SK-N-SH (cell line): ENCODE measurements around the gene KDM4C. TPM values are rescaled to one million over a fixed set of nuclear protein-coding genes. Genes with fewer than 3 reads are reported as not detected.

Source experiments
- CTCF ChIA-PET: fragments of 300-600, 350-600 bp; formaldehyde crosslinking; extraction: SDS; loops from one replicate; lab custom pipeline; 2021; lab: Yijun Ruan, JAX
- POLR2A ChIA-PET: fragments of 350-600 bp; sonication (Branson Sonifier 250); formaldehyde crosslinking; extraction: SDS; loops from one replicate; lab custom pipeline; 2020; ENCODE audit warnings: antibody characterized with exemption, inconsistent platforms; lab: Yijun Ruan, JAX
- DNase-seq: peaks from one replicate; pipeline ENCODE4 v3.0.0; 2012
- H2AFZ ChIP-seq: fragments of 200-600 bp; sonication (generic); 2 replicates; pipeline ENCODE4 v1.8.1; 2016; ENCODE audit warnings: antibody characterized with exemption, mild to moderate bottlenecking, low read depth
- H3F3A ChIP-seq: fragments of 200-600 bp; sonication (generic); replicated peaks from 2 replicates; pipeline ENCODE3; 2016; ENCODE audit warnings: antibody characterized with exemption, mild to moderate bottlenecking; ENCODE audit not compliant: insufficient read depth
- H3K27ac ChIP-seq, 2 experiments: fragments of 200-500 bp in 1 of 2; fragments of 200-600 bp in 1 of 2; sonication (Bioruptor generic) in 1 of 2; sonication (generic), shearing (Covaris generic) in 1 of 2; 2 replicates each; pipeline versions ENCODE4 v1.5.1 to v1.6.1; 2014 to 2016; ENCODE audit warnings: low read depth in 2 of 2, inconsistent platforms in 1 of 2, low read length in 1 of 2, mild to moderate bottlenecking in 1 of 2, mixed read lengths in 1 of 2
- H3K27me3 ChIP-seq: fragments of 200-600 bp; sonication (generic), shearing (Covaris generic); 2 replicates; pipeline ENCODE4 v1.6.1; 2016; ENCODE audit warnings: mixed run types; ENCODE audit not compliant: insufficient read depth
- H3K36me3 ChIP-seq, 2 experiments: fragments of 200-500 bp in 1 of 2; fragments of 200-600 bp in 1 of 2; sonication (Bioruptor generic) in 1 of 2; sonication (generic) in 1 of 2; replicated peaks in 1 of 2; 2 replicates each; pipeline versions ENCODE3 to v1.5.1; 2014 to 2016; ENCODE audit warnings: low read length in 1 of 2, mild to moderate bottlenecking in 1 of 2; ENCODE audit not compliant: insufficient read depth in 2 of 2, control insufficient read depth in 1 of 2
- H3K4me1 ChIP-seq, 2 experiments: fragments of 200-500 bp in 1 of 2; fragments of 200-600 bp in 1 of 2; sonication (Bioruptor generic) in 1 of 2; sonication (generic), shearing (Covaris generic) in 1 of 2; 2 replicates each; pipeline versions ENCODE4 v1.5.1 to v1.6.1; 2014 to 2016; ENCODE audit warnings: low read depth in 1 of 2, low read length in 1 of 2, mixed run types in 1 of 2; ENCODE audit not compliant: insufficient read depth in 2 of 2, control insufficient read depth in 1 of 2
- H3K4me2 ChIP-seq: fragments of 200-600 bp; sonication (generic), shearing (Covaris generic); 2 replicates; pipeline ENCODE4 v1.6.1; 2017; ENCODE audit warnings: mixed run types
- H3K4me3 ChIP-seq, 2 experiments: fragments of 200-500 bp in 1 of 2; fragments of 200-600 bp in 1 of 2; sonication (Bioruptor generic) in 1 of 2; sonication (generic), shearing (Covaris generic) in 1 of 2; 2 replicates each; pipeline versions ENCODE4 v1.5.1 to v1.8.1; 2014 to 2016; ENCODE audit warnings: low read depth in 2 of 2, inconsistent platforms in 1 of 2, low read length in 1 of 2, mild to moderate bottlenecking in 1 of 2, mixed read lengths in 1 of 2, moderate library complexity in 1 of 2
- H3K79me2 ChIP-seq: fragments of 200-600 bp; sonication (generic); 2 replicates; pipeline ENCODE4 v1.8.1; 2017; ENCODE audit warnings: mild to moderate bottlenecking; ENCODE audit not compliant: insufficient read depth
- H3K9ac ChIP-seq: fragments of 200-600 bp; sonication (generic); 2 replicates; pipeline ENCODE4 v1.6.1; 2017; ENCODE audit warnings: mixed run types
- H3K9me2 ChIP-seq: fragments of 200-600 bp; sonication (generic); 2 replicates; pipeline ENCODE4 v1.6.1; 2017; ENCODE audit warnings: mixed run types
- H3K9me3 ChIP-seq: fragments of 200-600 bp; sonication (generic); 2 replicates; pipeline ENCODE4 v1.6.1; 2017; ENCODE audit warnings: mixed run types, mild to moderate bottlenecking, moderate library complexity
- H4K20me1 ChIP-seq: fragments of 200-600 bp; sonication (generic); 2 replicates; pipeline ENCODE4 v1.6.1; 2017; ENCODE audit warnings: mild to moderate bottlenecking, mixed run types; ENCODE audit not compliant: insufficient read depth
- CHD2 ChIP-seq: fragments of 150-350 bp; IDR thresholded peaks from 2 replicates; pipeline ENCODE4 v1.6.1; 2018; ENCODE audit warnings: low read length; ENCODE audit not compliant: partially characterized antibody
- EP300 ChIP-seq, 2 experiments: IDR thresholded peaks; 2 replicates each; pipeline versions ENCODE4 v1.4.0 to v1.6.1; 2012; ENCODE audit warnings: borderline replicate concordance in 1 of 2, low read depth in 1 of 2, low read length in 1 of 2
- FOXJ3 ChIP-seq: sonication (generic); formaldehyde crosslinking; IDR thresholded peaks from 2 replicates; pipeline ENCODE4 v1.5.1; 2020; ENCODE audit warnings: mild to moderate bottlenecking, missing genetic modification reagents
- GATA2 ChIP-seq: sonication (generic); formaldehyde crosslinking; IDR thresholded peaks from 2 replicates; pipeline ENCODE4 v1.5.0; 2020; ENCODE audit warnings: mild to moderate bottlenecking, missing genetic modification reagents
- MEF2A ChIP-seq: IDR thresholded peaks from 2 replicates; pipeline ENCODE4 v1.4.0; 2012; ENCODE audit warnings: low read depth, borderline replicate concordance
- MXI1 ChIP-seq: IDR thresholded peaks from 2 replicates; pipeline ENCODE4 v1.6.1; 2012; ENCODE audit warnings: mild to moderate bottlenecking, low read depth, low read length, improper control_type of control experiment
- NFIC ChIP-seq: IDR thresholded peaks from 2 replicates; pipeline ENCODE4 v1.4.0; 2012; ENCODE audit warnings: borderline replicate concordance
- NRF1 ChIP-seq: IDR thresholded peaks from 2 replicates; pipeline ENCODE4 v1.6.1; 2012; ENCODE audit warnings: low read depth, mild to moderate bottlenecking, low read length
- POLR2AphosphoS5 ChIP-seq: IDR thresholded peaks from 2 replicates; pipeline ENCODE4 v1.6.1; 2012; ENCODE audit warnings: low read depth, low read length
- RCOR1 ChIP-seq: fragments of 150-350 bp; IDR thresholded peaks from 2 replicates; pipeline ENCODE4 v1.6.1; 2017; ENCODE audit warnings: antibody characterized with exemption, low read length
- RFX5 ChIP-seq: IDR thresholded peaks from 2 replicates; pipeline ENCODE4 v1.6.1; 2012; ENCODE audit warnings: mild to moderate bottlenecking, improper control_type of control experiment, low read length
- SIN3A ChIP-seq: IDR thresholded peaks from 2 replicates; pipeline ENCODE4 v1.6.1; 2012; ENCODE audit warnings: low read depth, mild to moderate bottlenecking, low read length, moderate library complexity, borderline replicate concordance
- TAF1 ChIP-seq: IDR thresholded peaks from 2 replicates; pipeline ENCODE4 v1.6.1; 2012; ENCODE audit warnings: low read depth, mild to moderate bottlenecking, low read length, moderate library complexity, borderline replicate concordance
- YY1 ChIP-seq: IDR thresholded peaks from 2 replicates; pipeline ENCODE4 v1.4.0; 2012; ENCODE audit warnings: low read depth, mild to moderate bottlenecking
- WGBS: methylation state at CpG from one replicate; pipeline ENCODE4 v1.1.6; 2017; ENCODE audit warnings: low lambda C conversion rate; 5-methylcytosine and 5-hydroxymethylcytosine counted together
- polyA plus RNA-seq, 3 experiments: library from polyadenylated mRNA; depleted of rRNA; stranded (reverse); fragments of >200 nt; gene quantifications; 2 replicates each; pipeline ENCODE4 v1.2.3, GENCODE V29; 2012
- TF ChIP-seq, protein P1 (sequence below): IDR thresholded peaks from 2 replicates; pipeline ENCODE4 v1.4.0; 2012; ENCODE audit warnings: low read depth, borderline replicate concordance
- TF ChIP-seq, protein P2 (sequence below): IDR thresholded peaks from 2 replicates; pipeline ENCODE4 v1.6.1; 2012; ENCODE audit warnings: mild to moderate bottlenecking, low read depth, low read length, moderate library complexity

The KDM4C gene
- polyA plus RNA-seq, 1 of the 3 experiments (the other 2 are of a cell fraction): 9.4 TPM

DNA sequence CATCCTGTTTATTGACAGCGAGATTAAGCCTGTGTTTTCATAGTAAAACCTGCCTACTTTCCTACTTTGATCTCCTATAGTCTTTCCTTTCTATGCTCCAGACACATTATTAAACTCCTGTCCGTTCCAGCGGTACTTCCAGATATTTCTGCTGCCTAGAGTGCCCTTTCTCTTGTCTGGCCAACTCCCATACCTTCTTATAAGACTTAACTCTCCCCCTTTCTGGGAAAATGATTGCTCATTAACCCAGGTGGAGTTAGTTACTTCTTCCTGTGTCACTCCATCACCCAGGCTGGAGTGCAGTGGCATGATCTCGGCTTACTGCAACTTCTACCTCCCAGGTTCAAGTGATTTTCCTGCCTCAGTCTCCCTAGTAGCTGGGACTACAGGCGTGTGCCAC is 33.1 kb downstream of the KDM4C start (continued):
- no peak for TF ChIP-seq MXI1
- TF ChIP-seq SIN3A: no peak
- TF ChIP-seq TAF1: no peak
- no peak for TF ChIP-seq NFIC
- TF ChIP-seq NRF1: no peak

DNA sequence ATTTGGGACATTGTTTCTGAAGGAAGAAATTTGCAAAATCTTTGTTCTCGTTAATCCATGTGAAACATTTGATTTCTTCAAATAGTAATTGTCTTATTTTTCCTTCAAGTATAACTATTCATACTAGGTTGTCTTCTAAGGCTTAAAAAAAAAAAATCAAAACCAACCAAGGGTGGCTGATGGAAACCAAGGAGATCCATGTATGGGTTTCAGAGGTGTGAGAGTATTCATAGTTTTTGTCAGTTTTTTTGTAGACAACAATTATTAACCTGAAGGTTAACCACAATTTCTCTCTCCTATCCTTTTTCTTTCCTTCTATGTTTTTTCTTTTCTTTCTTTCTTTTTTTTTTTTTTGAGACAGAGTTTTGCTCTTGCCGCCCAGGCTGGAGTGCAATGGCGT is 35.4 kb downstream of the KDM4C start:
- TF ChIP-seq CHD2 (no peak), RFX5 (no peak), RCOR1 (no peak), MEF2A (no peak), EP300 (IDR thresholded peaks at IDR 0.05; ENCODE audit: borderline replicate concordance in 1 of 2, low read depth in 1 of 2, low read length in 1 of 2) (no peak), YY1 (no peak), NRF1 (no peak), FOXJ3 (CRISPR knock-in tag) (no peak), SIN3A (no peak), POLR2AphosphoS5 (no peak), MXI1 (no peak), GATA2 (CRISPR knock-in tag) (no peak)
- TF ChIP-seq, protein P1, sequence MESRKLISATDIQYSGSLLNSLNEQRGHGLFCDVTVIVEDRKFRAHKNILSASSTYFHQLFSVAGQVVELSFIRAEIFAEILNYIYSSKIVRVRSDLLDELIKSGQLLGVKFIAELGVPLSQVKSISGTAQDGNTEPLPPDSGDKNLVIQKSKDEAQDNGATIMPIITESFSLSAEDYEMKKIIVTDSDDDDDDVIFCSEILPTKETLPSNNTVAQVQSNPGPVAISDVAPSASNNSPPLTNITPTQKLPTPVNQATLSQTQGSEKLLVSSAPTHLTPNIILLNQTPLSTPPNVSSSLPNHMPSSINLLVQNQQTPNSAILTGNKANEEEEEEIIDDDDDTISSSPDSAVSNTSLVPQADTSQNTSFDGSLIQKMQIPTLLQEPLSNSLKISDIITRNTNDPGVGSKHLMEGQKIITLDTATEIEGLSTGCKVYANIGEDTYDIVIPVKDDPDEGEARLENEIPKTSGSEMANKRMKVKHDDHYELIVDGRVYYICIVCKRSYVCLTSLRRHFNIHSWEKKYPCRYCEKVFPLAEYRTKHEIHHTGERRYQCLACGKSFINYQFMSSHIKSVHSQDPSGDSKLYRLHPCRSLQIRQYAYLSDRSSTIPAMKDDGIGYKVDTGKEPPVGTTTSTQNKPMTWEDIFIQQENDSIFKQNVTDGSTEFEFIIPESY: no peak
- TF ChIP-seq, protein P2, sequence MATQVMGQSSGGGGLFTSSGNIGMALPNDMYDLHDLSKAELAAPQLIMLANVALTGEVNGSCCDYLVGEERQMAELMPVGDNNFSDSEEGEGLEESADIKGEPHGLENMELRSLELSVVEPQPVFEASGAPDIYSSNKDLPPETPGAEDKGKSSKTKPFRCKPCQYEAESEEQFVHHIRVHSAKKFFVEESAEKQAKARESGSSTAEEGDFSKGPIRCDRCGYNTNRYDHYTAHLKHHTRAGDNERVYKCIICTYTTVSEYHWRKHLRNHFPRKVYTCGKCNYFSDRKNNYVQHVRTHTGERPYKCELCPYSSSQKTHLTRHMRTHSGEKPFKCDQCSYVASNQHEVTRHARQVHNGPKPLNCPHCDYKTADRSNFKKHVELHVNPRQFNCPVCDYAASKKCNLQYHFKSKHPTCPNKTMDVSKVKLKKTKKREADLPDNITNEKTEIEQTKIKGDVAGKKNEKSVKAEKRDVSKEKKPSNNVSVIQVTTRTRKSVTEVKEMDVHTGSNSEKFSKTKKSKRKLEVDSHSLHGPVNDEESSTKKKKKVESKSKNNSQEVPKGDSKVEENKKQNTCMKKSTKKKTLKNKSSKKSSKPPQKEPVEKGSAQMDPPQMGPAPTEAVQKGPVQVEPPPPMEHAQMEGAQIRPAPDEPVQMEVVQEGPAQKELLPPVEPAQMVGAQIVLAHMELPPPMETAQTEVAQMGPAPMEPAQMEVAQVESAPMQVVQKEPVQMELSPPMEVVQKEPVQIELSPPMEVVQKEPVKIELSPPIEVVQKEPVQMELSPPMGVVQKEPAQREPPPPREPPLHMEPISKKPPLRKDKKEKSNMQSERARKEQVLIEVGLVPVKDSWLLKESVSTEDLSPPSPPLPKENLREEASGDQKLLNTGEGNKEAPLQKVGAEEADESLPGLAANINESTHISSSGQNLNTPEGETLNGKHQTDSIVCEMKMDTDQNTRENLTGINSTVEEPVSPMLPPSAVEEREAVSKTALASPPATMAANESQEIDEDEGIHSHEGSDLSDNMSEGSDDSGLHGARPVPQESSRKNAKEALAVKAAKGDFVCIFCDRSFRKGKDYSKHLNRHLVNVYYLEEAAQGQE: no peak
- peaks cover 4% of the 10 kb centered on the region for H3F3A ChIP-seq
- no peak overlapping the region for H3K9ac ChIP-seq
- 97% methylated on average over 3 of the region's 3 CpGs for WGBS
- H3K79me2 ChIP-seq: peaks cover 19% of the 10 kb centered on the region; the same call in 1 of the 2 replicates
- H2AFZ ChIP-seq: no peak overlapping the region
- no peak overlapping the region for H3K4me2 ChIP-seq
- ChIA-PET POLR2A (no interaction called here), CTCF (no interaction called here)
- no peak for DNase-seq
- no peaks in the 10 kb centered on the region for H3K27me3 ChIP-seq
- H4K20me1 ChIP-seq: no peaks in the 10 kb centered on the region
- H3K9me3 ChIP-seq: no peaks in the 10 kb centered on the region
- H3K9me2 ChIP-seq: no peaks in the 10 kb centered on the region
- peaks cover 0 to 7% of the 10 kb centered on the region in 2 experiments for H3K36me3 ChIP-seq
- H3K4me3 ChIP-seq: no peak overlapping the region
- no peak overlapping the region for H3K27ac ChIP-seq
- peaks cover 3 to 5% of the 10 kb centered on the region in 2 experiments; a peak in 1 of 4 replicates for H3K4me1 ChIP-seq
